GM08714 (cell line): ENCODE data around the gene FAM210A.
"Not testable (repeated sequence)": the region's sequence is repeated elsewhere in the genome, so short reads cannot be mapped to it uniquely, and the experiment has no call there.

Experiments used
- H3K4me3 ChIP-seq: fragments of 200-500 bp; sonication (Bioruptor generic); 2 replicates; pipeline ENCODE4 v1.5.1; 2014; ENCODE audit warnings: mild to moderate bottlenecking, low read length, inconsistent platforms
- ZNF274 ChIP-seq: IDR thresholded peaks from 2 replicates; pipeline ENCODE4 v1.6.1; 2012; ENCODE audit warnings: mild to moderate bottlenecking, low read depth, low read length

FAM210A gene

GRCh38 chr18:13680612-13681011 is 45.7 kb downstream of the FAM210A start:
- no peak overlapping the region for H3K4me3 ChIP-seq
- TF ChIP-seq ZNF274: no peak

- H3K4me3 ChIP-seq: not testable (repeated sequence)
Measured at GRCh38 chr18:13677350-13677749, 49.0 kb downstream of the FAM210A start.

GRCh38 chr18:13676471-13676870 is 49.9 kb downstream of the FAM210A start:
- no peak overlapping the region for H3K4me3 ChIP-seq
- TF ChIP-seq ZNF274: no peak

GRCh38 chr18:13672657-13673056 is 53.7 kb downstream of the FAM210A start:
- TF ChIP-seq ZNF274: no peak
- no peak overlapping the region for H3K4me3 ChIP-seq

GRCh38 chr18:13661779-13662256 is 64.5 kb downstream of the FAM210A start:
- TF ChIP-seq ZNF274: no peak
- H3K4me3 ChIP-seq: no peak overlapping the region

GRCh38 chr18:13661051-13661778 is 65.1 kb downstream of the FAM210A start:
- TF ChIP-seq ZNF274: no peak
- H3K4me3 ChIP-seq: no peak overlapping the region

- no peak overlapping the region for H3K4me3 ChIP-seq
- no peak for TF ChIP-seq ZNF274
Measured at GRCh38 chr18:13660510-13660909, 65.8 kb downstream of the FAM210A start.

- no peak for TF ChIP-seq ZNF274
- no peak overlapping the region for H3K4me3 ChIP-seq
Measured at GRCh38 chr18:13658436-13659204, 67.7 kb downstream of the FAM210A start.

GRCh38 chr18:13657974-13658373 is 68.4 kb downstream of the FAM210A start:
- H3K4me3 ChIP-seq: no peak overlapping the region
- no peak for TF ChIP-seq ZNF274

- no peak overlapping the region for H3K4me3 ChIP-seq
- TF ChIP-seq ZNF274: no peak
Measured at GRCh38 chr18:13653746-13654433, 72.5 kb downstream of the FAM210A start.

- no peak for TF ChIP-seq ZNF274
- no peak overlapping the region for H3K4me3 ChIP-seq
Measured at GRCh38 chr18:13649397-13650390, 76.7 kb downstream of the FAM210A start.

- TF ChIP-seq ZNF274: no peak
Measured at GRCh38 chr18:13647761-13648160, 78.6 kb downstream of the FAM210A start.

GRCh38 chr18:13646633-13647032 is 79.7 kb downstream of the FAM210A start:
- no peak overlapping the region for H3K4me3 ChIP-seq
- TF ChIP-seq ZNF274: no peak

More at GRCh38 chr18:13647761-13648160, 78.6 kb downstream of the FAM210A start:
- no peak overlapping the region for H3K4me3 ChIP-seq
